ENCODE measurements around the gene FFAR3.

DNA sequence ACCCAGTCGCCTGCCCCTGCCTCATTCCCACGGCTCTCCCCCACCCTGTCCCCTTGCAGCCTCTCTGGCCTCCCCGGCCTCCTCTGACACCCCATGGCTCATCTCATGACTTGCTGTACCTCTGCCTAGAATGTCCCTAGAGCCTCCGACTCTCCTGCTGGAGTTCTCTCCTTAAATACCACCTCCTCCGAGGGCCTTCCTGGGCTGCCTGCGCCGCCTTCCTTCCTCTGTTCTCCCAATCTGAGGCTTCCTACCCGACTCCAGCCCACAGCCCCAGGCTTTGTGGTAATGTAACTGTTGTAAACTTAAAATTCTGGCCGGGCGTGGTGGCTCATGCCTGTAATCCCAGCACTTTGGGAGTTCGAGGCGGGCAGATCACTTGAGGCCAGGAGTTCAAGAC is 40.3 kb downstream of the FFAR3 start:
- TF ChIP-seq CTCF (IDR thresholded peaks at IDR 0.05) (no peak), POLR2A (IDR thresholded peaks at IDR 0.05) (no peak)

Measured in body of pancreas (tissue), 4 donors.